Measurements from ENCODE around the gene DCST1. TPM values are rescaled to one million over a fixed set of nuclear protein-coding genes. Genes with fewer than 3 reads are reported as not detected.
A peak's percentile ranks its signal among the peaks of the same experiment; 100 is the strongest.

DCST1 gene
- total RNA-seq, 1 experiment from 2014 or later = 0.15 TPM

- TF ChIP-seq, protein P1, sequence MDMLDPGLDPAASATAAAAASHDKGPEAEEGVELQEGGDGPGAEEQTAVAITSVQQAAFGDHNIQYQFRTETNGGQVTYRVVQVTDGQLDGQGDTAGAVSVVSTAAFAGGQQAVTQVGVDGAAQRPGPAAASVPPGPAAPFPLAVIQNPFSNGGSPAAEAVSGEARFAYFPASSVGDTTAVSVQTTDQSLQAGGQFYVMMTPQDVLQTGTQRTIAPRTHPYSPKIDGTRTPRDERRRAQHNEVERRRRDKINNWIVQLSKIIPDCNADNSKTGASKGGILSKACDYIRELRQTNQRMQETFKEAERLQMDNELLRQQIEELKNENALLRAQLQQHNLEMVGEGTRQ (CRISPR knock-in tag; IDR thresholded peaks at IDR 0.05) = no peak
- no peak for TF ChIP-seq SMAD3 (CRISPR knock-in tag; IDR thresholded peaks at IDR 0.05; ENCODE audit: borderline replicate concordance)
- no peak for TF ChIP-seq AFF4 (CRISPR knock-in tag; IDR thresholded peaks at IDR 0.05; ENCODE audit: borderline replicate concordance)
- TF ChIP-seq ELF4 (CRISPR knock-in tag; IDR thresholded peaks at IDR 0.05; ENCODE audit: low read depth) = no peak
- TF ChIP-seq ZNF138 (CRISPR knock-in tag; conservative IDR thresholded peaks at IDR 0.05) = no peak
- TF ChIP-seq NR3C1 (CRISPR knock-in tag; conservative IDR thresholded peaks at IDR 0.05; ENCODE audit: low read depth) = no peak
Measured at GRCh38 chr1:155068599-155068998, 35.0 kb downstream of the DCST1 start (continued).

DNA sequence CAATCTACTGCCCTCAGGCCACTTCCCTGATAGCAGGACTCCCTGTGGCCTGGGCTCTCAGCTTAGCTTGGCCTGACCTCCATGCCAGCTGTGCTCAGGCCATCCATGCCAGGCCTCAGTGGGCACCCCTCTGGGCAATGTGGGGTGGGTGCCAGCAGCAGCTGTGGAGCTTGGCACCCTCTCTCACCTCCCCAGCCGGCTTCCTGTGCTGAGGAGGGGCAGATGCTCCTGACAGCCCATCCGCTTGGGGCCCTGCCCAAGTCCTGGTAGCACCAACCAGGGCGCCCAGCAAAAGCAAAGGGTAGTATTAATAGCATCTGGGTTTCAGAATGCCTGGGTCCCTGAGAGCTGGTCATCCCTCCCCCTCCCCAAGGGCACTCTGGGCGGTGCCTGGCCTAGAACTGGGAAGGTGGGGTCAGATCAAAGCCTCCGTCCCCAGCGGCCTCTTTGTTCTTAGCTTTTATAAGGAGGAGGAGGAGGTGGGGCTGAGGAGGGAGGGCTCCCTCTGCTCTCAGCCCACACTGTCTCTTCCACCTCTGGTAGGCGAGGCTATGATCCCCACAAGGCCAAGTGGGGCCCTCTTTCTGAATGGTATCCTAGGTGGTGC lies 36.0 kb downstream of the DCST1 start:
- ATAC-seq (peak; percentile 10), DNase-seq (ENCODE audit: low spot score) (no peak)
- H3K4me3 Mint-ChIP-seq = peak overlapping the region; percentile 75
- peaks cover 23% of the 10 kb centered on the region for H3K27me3 Mint-ChIP-seq (ENCODE audit: low read depth)
- POLR2A ChIA-PET = interaction anchor here (0.6 to 2.1 kb wide), 5 partner anchors 11 to 454 kb away, joined by 3 to 10 read pairs (median 5); no protein-coding TSS in a partner anchor
- H3K27ac Mint-ChIP-seq = no peak overlapping the region
- H3K36me3 Mint-ChIP-seq = peaks cover 24% of the 10 kb centered on the region
- H3K4me1 Mint-ChIP-seq = peaks cover 44% of the 10 kb centered on the region
- TF ChIP-seq CDX4 (CRISPR knock-in tag; IDR thresholded peaks at IDR 0.05; ENCODE audit: borderline replicate concordance) = no peak
- TF ChIP-seq ZNF219 (CRISPR knock-in tag; IDR thresholded peaks at IDR 0.05; ENCODE audit: borderline replicate concordance) = no peak
- no peaks in the 10 kb centered on the region for H3K9me3 Mint-ChIP-seq
- CTCF ChIA-PET = interaction anchor here (0.6 to 4.8 kb wide), 19 partner anchors 8 to 114 kb away, joined by 3 to 62 read pairs (median 9); partner anchors contain the start of genes ADAM15, KRTCAP2 and PBXIP1

DNA sequence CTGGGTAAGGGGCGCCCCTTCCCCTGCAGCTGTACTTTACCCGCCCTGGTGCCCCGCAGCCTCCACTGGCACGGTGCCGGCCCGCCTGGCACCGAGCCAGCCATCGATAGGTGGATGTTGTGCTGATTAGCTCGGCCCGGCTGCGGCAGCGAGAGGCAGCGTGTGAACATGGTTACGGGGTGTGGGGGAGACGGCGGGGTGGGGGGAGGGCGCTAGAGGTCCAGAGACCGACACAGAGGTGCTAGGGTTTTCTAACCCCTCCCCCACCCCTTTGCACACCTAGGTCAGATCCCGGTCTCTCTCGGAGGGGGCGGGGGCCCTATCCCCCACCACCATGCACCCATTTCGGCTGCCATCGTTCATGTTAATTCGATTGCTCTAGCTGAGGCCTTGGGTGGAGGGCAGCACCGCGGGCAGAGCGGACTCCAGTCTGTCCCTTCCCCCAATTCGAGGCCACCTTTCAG lies 36.6 kb downstream of the DCST1 start:
- Mint-ChIP-seq H3K4me3 (peak overlapping the region; percentile 75), H3K9me3 (no peaks in the 10 kb centered on the region), H3K36me3 (peaks cover 24% of the 10 kb centered on the region), H3K4me1 (peaks cover 38% of the 10 kb centered on the region), H3K27ac (no peak overlapping the region), H3K27me3 (ENCODE audit: low read depth) (peaks cover 28% of the 10 kb centered on the region)
- POLR2A ChIA-PET = interaction anchor here (0.6 to 2.1 kb wide), 5 partner anchors 10 to 242 kb away, joined by 3 to 10 read pairs (median 5); no protein-coding TSS in a partner anchor
- ATAC-seq (no peak), DNase-seq (ENCODE audit: low spot score) (no peak)
- CTCF ChIA-PET = interaction anchor here (0.6 to 4.8 kb wide), 25 partner anchors 8 to 405 kb away, joined by 3 to 62 read pairs (median 5); partner anchors contain the start of genes ADAM15, KRTCAP2 and PBXIP1
- TF ChIP-seq ZNF425 (CRISPR knock-in tag; conservative IDR thresholded peaks at IDR 0.05) (no peak), ZNF281 (CRISPR knock-in tag; IDR thresholded peaks at IDR 0.05) (0 out of 2 replicates have a peak, but pooled peaks have one; percentile 15)
- TF ChIP-seq, protein P2, sequence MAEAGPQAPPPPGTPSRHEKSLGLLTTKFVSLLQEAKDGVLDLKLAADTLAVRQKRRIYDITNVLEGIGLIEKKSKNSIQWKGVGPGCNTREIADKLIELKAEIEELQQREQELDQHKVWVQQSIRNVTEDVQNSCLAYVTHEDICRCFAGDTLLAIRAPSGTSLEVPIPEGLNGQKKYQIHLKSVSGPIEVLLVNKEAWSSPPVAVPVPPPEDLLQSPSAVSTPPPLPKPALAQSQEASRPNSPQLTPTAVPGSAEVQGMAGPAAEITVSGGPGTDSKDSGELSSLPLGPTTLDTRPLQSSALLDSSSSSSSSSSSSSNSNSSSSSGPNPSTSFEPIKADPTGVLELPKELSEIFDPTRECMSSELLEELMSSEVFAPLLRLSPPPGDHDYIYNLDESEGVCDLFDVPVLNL (CRISPR knock-in tag; IDR thresholded peaks at IDR 0.05; ENCODE audit: borderline replicate concordance, low read depth) = no peak
